Measurements from ENCODE around the gene LAMA2.

- TF ChIP-seq CTCF (conservative IDR thresholded peaks at IDR 0.05 in 1 of 2, IDR thresholded peaks at IDR 0.05 in 1 of 2; ENCODE audit: low read depth in 1 of 2, low read length in 2 of 2) (no peak), EZH2 (IDR thresholded peaks at IDR 0.05; ENCODE audit: low read length, missing control alignments) (no peak)
Measured at GRCh38 chr6:128914051-128914450, 31.1 kb downstream of the LAMA2 start.

Data from fibroblast of lung (primary cell).